PC-3 (cell line): Measurements from ENCODE around the gene UNC13D.

Experiments used
- EZH2 ChIP-seq: fragments of 300-600 bp; sonication (generic); IDR thresholded peaks from one replicate; pipeline ENCODE4 v1.6.1; 2017; ENCODE audit warnings: antibody characterized with exemption, mild to moderate bottlenecking, low read length; ENCODE audit not compliant: unreplicated experiment
- EZH2phosphoT487 ChIP-seq: fragments of 300-600 bp; sonication (generic); IDR thresholded peaks from 2 replicates; pipeline ENCODE4 v1.6.1; 2018; ENCODE audit warnings: mild to moderate bottlenecking, antibody characterized with exemption, low read length, borderline replicate concordance
- TF ChIP-seq, protein P1 (sequence below): fragments of 300-600 bp; sonication (generic); conservative IDR thresholded peaks from 2 replicates; pipeline ENCODE4 v1.5.1; 2017; ENCODE audit warnings: antibody characterized with exemption, low read depth, mild to moderate bottlenecking, low read length

DNA sequence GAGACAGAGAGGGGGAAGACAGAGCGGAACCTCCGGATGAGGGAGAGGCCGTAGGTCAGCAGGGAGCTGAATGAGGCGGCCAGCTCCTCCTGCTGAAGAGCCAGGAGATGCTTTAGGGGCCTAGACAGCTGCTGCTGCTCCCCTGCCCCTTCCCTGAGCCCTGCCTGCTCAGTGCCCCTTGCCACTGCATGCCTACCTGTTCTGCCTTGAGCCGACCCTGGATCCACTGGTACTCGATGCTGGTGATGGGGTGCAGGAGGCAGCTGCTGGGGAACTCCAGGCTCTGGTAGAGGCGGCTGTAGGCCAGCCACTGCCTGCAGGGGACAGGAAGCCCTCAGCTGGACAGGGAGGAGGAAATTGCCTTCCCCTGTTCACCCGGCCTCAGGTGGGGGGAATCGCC is 7.6 kb downstream of the UNC13D start:
- TF ChIP-seq, protein P1, sequence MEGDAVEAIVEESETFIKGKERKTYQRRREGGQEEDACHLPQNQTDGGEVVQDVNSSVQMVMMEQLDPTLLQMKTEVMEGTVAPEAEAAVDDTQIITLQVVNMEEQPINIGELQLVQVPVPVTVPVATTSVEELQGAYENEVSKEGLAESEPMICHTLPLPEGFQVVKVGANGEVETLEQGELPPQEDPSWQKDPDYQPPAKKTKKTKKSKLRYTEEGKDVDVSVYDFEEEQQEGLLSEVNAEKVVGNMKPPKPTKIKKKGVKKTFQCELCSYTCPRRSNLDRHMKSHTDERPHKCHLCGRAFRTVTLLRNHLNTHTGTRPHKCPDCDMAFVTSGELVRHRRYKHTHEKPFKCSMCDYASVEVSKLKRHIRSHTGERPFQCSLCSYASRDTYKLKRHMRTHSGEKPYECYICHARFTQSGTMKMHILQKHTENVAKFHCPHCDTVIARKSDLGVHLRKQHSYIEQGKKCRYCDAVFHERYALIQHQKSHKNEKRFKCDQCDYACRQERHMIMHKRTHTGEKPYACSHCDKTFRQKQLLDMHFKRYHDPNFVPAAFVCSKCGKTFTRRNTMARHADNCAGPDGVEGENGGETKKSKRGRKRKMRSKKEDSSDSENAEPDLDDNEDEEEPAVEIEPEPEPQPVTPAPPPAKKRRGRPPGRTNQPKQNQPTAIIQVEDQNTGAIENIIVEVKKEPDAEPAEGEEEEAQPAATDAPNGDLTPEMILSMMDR, result no peak
- no peak for TF ChIP-seq EZH2
- no peak for TF ChIP-seq EZH2phosphoT487
